HG03064 (cell line): ENCODE data around the gene USP3.

Source experiments
- ATAC-seq: cut with Tn5 transposase; IDR thresholded peaks from one replicate; pipeline ENCODE4 v1.9.1; 2021; ENCODE audit warnings: low read depth; ENCODE audit not compliant: unreplicated experiment

USP3 gene

GRCh38 chr15:63495343-63495742 is 9.1 kb upstream of the USP3 start:
- no peak for ATAC-seq

GRCh38 chr15:63495780-63496488 is 8.5 kb upstream of the USP3 start:
- no peak for ATAC-seq

GRCh38 chr15:63497642-63498467 is 6.5 kb upstream of the USP3 start:
- no peak for ATAC-seq

DNA sequence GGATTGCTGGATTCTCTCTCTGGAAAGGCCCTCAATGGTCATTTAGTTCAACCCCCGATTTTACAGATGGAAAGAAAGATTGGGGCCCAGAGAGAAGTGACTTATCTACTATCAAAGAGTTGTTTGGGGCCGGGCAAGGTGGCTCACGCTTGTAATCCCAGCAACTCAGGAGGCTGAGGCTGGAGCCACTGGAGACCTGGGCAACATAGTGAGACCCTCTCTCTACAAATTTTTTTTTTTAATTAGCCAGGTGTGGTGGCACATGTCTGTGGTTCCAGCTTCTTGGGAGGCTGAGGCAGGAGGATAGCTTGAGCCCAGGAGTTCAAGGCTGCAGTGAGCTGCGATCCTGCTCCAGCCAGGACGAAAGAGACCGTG is 5.2 kb upstream of the USP3 start:
- ATAC-seq = no peak

DNA sequence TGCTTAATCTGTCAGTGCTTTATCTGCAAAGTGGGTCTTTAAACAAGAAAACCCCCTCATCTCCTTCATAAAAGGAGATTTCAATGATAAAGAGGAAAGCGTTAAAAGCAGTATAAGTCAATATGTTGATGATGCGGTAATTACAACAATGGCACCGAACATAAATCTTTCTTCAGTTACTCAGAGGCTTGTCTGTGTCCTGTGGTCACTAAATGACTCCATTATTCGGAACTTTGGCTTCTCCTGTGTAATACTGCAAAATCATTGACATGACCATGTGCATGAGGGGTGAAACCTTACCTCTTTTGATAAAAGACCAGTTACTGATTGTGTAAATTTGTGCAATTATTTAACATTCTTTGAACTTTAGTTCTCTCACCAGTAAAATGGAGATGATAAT is 4.8 kb upstream of the USP3 start:
- ATAC-seq = no peak

DNA sequence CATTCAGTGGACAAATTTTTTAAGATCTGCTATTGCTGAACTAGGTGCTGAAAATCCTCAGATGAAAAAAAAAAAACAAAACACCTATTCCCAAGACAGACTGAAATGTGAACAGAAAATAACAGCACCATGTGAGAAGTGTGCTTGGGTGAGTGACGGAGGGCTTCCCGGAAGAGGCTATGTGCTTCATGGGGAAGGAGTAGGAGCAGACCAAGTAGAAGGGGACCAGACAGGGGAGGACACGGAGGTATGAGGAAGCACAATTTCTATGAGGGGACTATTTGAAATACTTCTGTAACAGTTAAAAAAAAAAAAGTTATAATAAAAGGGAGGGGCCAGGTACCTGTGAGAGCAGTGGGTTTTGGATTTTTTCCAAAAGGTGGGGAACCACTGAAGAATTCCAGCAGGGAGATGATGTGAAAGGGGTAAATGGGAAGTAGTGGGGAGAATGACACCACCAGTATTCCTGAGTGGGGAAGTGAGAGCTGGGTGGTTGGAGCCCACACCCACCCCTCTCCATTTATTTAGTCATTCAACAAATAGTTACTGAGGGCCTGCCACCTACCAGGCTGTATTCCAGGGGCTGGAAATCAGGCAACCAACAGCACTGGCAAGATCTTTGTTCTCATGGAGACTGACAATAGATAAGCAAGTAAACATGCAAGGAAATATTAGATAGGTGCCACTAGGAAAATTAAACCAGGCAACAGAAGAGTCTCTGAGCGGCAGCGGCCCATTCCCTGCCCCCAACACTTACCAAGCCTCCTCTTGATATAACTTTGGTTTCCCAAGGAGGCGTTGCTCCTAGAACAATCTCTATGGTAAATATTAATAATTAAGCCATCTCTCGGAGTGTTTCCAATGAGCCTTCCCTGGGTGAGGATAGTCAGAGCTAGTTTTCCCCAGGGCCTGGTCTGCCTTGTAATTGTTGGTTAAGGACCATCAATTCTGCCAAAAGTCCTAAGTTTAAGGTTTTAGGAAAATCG is 3.8 kb upstream of the USP3 start:
- no peak for ATAC-seq

DNA sequence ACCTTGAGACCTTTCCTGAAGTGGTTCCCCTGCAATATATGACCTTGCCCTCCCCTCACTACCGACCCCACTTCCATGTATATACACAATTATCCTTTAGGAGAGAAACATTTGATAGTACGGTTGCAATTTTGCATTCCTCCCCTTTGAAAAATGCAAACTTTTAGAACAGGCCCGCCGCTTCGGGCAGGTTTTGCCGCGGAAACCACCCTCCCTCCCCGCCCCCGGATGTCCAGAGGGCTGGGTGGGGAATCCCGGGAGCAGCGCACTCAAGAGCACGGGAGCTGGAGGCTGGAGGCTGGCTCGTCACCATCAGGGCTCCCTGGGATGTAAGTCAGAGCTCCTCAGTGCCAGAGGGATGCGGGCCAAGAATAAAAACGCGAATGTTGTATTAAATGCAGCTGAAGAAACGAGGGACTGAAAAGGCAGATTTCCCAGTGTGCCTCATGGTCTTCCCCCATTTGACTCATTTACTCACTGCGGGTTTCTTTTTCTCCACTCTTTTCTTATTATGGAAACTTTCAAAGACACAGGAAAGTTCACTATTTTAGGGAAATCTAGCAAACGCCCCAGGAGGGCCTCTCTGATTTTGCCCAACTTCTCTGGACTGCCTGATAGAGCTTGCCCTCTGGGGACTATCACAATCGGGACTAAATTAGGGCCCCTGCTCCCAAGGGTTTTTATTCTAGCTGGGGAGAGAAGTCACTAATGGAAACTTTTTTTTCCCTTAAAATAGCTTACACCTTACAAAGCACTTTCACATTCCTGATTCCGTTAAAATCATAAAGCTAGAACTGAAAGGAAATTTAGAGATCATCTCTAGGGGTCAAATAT is 2.9 kb upstream of the USP3 start:
- ATAC-seq = no peak

DNA sequence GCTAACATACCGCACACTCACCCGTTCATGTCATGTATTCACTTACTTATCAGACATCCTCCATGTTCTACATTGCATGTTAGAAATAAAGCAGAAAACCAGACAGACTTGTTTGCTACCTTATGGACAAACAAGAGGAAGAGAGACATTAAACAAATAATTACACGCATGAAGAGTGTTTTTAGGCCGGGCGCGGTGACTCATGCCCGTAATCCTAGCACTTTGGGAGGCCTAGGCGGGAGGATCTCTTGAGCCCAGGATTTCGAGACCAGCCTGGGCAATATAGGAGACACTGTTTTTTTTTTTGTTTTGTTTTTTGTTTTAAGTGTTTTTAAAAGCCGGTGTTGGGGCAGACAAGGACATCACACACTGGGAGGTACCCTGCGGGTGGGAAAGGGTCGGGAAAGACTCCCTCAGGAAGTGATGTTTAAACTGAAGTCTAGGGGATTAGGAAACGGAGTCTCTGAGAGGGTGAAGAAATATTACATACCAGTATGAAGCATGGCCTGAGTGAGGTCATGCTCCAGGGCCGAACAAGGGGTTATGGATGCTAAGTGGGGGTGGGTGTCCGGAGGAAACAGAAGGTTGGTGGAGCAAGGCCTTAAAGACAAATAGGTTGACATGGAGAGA is 2.1 kb upstream of the USP3 start:
- no peak for ATAC-seq

DNA sequence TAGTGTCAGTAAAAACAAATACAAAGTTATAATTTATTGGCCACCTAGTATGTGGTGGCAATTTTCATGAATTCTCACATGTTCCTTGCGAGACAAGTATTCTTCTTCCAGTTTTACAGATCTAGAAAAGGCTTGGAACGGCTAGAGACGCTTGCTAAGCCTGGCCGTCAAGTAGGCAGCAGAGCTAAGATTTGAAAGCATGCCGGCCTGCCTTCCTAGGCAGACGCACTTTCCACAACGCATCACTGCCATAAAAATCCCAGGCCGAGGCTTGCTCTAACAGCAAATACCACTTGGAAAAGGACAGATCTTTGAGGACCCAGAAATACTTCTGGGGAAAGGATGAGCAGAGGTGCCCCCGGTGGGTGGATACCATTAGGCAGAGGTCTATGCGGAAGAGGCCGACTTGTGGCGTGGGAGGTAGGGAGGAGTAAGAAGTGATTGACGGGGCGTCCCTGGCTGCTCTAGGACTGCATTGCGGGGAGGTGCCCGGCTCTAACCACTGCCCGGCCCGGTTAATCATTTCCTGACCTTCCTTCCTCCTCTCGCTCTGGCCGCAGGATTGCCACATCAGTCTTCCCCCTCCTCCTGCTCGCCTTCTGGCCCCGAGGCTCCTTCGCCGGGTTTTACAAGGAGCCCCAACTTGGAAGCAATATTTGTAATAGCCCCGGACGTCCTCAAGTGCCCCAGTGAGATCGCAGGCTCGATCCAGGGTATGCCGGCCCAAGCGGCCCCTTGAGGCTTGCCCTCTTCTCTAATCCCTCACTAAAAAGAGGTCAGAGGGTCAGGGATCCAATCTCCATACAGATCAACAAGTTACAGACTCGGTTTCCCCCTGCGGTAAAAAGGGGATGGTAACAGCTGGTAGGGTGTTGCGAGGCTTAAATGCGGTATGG is 1.3 kb upstream of the USP3 start:
- ATAC-seq = peak; percentile 44

GRCh38 chr15:63503739-63504246 is 600 bp upstream of the USP3 start:
- peak; percentile 24 for ATAC-seq

DNA sequence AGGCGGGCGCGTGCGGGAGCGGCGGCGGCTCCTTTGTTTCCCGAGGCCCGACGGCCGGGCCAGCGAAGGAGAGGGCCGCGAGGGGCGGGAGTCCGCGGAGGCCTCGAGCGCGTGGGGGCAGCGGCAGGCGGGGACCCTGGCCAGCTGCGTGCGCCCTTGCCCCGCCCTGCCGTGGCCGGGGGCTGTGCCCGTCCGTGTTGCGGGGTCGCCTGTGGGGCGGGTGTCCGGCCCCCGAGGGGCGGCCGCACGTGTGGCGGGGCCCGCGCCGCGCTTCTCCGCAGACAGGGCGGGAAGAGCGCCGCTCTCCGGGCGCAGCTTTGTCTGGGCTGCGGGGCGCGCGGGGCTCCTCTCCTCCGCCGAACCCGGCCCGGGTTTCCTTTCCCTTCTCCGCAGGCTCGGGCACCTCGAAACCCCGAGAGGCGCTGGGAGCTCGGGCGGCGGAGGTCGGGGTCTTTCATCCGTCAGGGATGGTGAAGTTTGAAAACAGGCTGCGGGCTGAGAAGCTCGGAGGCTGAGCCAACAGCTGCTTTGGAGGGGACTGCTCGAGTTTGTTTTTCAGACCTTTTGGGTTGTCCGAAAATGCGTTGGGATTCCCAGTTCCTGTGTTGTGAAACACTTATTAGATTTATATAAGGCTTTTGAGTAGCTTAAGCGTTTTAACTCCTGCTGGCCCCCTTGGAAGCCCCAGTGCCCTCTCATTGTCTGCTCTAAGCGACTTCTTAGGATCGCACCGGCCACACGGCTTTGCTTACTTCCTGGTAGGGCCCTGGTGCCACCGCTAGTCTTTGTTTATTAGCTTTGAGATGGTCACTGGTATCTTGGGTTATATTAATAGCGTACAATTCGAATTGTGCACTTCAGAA is 817 bp downstream of the USP3 start:
- peak; percentile 0 for ATAC-seq

- no peak for ATAC-seq
Observed at GRCh38 chr15:63505842-63506222, 1.4 kb downstream of the USP3 start.

DNA sequence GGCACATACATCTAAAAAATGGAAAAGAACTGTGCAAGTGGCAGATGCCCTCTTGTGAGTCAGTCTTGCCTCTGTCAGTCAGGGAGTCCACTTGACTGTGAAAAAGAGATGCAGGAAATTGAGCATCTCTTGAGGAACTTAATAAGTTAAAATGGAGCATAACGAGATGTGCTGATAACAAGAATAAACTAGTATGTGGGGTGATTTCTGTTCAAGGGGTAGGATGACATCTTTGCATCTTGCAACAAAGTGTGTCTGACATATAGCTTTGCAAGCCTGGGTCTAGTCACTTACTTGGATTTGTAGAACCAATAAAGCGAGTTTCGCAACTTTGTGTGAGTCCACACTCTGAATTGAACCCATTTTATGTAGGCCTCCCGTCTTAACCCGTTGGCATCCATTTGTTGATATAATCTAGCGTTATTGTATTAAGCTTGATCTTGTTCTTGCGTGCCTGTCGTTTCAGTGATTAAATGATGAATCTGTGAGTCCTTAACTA is 2.2 kb downstream of the USP3 start:
- no peak for ATAC-seq

GRCh38 chr15:63507878-63508818 is 3.8 kb downstream of the USP3 start:
- no peak for ATAC-seq

DNA sequence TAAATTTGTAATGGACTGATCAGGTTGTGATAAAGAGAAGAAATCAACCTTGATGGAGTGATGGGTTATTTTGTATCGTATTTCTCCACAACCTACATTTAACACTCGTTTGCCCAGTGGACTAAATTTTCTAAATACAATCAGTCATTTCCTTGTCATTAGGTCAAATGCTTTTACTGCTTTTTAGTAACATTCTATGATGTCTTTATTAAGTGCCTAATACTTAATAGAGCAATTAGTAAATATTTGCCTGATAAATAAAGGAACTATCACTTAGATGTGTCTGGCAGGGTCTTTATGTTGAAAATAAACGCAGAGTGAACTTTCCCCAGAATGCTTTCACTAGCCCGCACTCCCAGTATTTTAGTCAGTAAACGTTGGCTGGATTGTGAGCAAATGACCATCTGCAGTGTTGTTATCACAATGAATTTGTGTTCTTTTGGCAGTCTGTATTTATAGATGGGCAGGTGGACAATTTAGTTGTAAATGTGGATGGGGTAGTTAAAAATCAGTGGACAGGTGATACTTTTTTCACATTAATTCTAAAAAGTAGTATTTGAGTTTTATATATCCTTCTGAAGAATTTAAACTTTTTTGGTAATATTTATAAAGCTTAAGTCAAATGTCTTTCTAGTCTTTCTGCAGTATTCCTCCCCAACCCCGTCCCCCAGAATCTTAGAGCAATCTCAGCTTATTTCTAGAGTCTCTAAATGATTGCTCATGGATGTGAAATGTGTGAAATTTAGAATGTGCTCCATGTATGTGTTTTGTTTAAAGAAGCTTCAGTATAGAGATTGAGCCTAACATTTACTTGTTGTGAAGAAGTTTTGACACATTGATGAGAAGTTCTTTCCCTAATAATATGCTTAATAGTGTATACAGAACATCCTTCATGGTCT is 4.9 kb downstream of the USP3 start:
- no peak for ATAC-seq
